NCI-H2107 treated with DMSO at 0.1 percent for 48 hours (cell line): Measurements from ENCODE around the gene YKT6.

Source experiments
- DNase-seq: peaks from one replicate; lab custom pipeline; 2025; ENCODE audit not compliant: unreplicated experiment; lab: John Stamatoyannopoulos, UW

The YKT6 gene

DNA sequence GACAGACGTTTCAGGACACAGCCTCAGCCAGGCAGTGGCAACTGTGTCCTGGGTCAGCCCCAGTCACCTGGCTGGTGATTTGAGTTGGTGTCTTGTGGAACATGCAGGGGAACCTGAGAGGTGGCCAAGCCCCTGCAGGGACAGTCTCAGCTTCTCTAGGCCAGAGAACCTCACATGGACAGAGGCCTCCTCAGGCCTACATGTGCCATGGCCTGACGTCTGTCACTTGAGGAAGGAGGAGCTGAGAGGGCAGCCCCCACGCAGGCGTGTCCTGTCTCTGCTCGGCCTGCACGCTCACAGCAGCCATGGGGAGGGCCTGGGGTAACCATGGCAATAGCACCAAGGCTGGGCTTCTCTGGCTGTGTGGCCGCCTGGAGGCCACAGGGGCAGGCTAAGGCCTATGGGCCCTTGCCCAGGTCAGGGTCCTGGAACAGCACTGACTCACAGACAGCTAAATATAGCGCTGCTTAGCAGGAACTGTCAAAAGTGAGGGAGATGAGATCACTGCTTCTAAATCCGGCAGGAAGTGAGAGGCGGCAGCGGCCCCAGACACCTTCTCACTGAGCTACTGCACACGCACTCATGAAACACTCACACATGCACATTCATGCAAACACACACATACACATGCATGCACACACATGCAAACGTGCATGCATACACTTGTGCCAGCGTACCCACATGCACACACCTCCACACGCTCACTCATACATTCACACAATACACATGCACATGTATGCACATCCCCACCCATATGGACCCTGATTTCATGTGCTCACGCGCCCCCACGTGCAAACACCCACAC, 57.0 kb downstream of the YKT6 start:
- no peak for DNase-seq

DNA sequence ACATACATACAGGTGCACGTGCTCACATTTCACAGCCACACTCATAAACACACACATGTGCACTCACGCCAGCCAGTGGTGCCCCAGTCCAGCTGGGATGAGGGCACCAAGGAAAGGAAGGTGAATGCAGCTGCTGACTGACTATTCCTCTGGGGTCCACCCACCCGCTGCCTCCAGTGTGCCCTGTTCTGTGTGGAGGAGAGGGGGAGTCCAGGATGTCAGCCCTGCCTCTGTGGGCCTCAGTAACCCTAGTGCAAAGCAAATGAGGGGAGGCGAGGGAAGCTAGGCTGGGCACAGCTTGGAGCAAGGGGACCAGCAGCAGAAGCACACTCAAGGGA, 57.6 kb downstream of the YKT6 start:
- no peak for DNase-seq

DNA sequence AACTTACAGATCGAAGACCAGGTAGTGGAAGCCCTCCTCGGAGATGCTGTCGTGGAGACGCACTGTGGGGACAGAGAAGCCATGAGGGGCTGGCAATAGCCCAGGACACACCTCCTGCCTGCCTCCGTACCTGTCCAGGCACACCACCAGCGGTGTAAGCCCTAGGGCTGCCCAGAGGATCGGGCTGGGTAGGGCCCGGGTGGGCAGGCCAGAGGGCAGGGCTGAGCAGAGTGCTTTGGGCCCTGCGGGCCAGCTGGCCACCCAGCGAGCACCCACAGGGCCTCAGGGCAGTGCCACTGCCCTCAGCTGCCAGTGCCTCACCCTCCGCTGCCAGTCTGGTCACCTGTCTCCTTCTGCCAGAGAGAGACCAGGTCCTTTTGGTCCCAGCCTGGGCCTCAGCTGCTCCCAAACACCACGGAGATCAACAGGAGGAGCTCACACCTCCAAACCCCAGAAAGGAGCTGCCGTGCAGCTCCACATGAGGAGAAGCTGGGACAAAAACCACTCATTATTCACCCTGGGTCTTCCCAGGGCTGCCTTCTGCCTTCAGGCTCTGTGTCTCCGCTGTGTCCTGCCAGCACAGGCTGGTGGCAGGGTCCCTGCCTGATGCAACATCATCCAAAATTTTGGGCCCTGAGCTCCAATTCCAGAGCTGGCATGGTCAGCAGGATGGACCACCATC, 58.2 kb downstream of the YKT6 start:
- no peak for DNase-seq

DNA sequence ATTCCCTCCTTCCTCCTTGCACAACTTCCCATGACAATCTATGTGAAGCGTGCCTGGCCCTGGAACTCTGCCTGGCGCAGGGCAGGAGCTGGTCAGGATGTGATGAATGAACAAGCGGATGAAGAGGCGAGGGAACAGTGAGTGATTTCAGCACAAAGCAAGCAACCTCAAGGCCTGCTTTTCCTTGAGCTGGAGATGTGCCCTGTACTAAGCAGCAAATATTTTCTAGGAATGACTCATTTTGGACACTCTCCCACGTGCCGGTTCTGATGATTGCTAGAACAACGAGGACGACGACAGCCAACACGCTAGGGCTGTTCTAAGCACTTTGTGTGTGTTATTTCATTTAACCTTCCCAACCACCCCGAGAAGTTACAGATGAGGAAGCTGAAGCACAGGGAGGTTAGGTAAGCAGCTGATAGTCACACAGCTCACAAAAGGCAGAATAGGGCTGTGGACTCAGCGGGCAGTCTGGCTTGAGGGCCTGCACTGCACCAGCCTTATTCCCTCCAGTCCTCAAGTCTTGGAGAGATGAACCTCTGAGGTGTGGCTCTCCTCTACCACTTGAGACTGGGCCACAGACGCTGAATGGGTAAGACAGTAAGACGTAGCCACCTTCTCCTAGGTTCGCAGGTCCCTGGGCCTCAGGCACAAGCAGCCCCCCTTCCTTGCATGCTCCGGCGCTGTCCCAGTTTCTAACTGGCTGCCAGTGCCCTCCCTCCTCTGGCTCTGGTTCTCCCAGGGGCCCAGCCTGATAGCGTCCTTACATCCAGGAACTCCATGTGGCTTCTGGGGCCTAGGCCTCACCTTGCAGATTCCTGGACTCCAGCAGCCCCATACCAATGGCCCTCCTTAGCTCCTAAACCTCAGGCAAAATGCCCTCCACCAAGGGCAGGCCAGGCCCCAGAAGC, 59.0 kb downstream of the YKT6 start:
- no peak for DNase-seq

DNA sequence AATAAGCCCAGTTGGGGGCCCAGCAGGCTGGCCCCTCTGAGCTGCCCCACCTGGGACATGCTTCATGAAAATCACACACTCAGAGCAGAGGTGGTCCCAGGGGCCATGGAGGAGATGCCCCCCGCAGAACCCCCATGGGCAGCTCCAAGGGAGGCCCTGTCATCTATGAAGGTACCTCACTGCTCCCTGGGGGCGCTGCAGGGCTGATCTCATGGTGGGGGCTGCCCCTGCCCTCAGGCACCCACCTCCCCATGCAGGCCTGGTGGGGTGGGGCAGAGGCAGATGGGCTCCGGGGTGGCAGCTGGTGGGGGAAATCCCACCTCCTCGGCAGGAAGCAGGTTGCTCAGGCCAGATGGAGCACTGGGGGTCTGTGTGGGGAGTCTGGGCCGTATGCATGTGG, 60.5 kb downstream of the YKT6 start:
- DNase-seq, result no peak

DNA sequence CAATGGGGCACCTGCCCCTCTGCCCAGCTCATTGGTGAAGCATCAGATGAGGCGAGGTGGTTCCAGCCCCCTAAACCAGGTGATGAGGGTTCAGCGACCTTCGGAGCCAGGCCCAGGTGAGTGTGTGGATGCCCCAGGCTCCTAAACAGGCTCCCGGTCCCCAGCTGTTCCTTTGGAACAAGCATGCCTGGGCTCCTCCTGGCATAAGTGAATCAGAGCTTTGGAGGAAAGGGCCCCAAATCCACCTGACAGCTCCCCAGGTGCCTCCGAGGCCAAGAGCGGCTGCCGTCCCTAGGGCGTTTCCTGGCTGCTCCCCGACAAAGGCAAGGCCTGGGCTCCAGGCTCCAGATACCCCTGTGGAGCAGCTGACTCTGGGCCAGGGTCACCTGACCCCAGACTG, 61.3 kb downstream of the YKT6 start:
- no peak for DNase-seq

DNA sequence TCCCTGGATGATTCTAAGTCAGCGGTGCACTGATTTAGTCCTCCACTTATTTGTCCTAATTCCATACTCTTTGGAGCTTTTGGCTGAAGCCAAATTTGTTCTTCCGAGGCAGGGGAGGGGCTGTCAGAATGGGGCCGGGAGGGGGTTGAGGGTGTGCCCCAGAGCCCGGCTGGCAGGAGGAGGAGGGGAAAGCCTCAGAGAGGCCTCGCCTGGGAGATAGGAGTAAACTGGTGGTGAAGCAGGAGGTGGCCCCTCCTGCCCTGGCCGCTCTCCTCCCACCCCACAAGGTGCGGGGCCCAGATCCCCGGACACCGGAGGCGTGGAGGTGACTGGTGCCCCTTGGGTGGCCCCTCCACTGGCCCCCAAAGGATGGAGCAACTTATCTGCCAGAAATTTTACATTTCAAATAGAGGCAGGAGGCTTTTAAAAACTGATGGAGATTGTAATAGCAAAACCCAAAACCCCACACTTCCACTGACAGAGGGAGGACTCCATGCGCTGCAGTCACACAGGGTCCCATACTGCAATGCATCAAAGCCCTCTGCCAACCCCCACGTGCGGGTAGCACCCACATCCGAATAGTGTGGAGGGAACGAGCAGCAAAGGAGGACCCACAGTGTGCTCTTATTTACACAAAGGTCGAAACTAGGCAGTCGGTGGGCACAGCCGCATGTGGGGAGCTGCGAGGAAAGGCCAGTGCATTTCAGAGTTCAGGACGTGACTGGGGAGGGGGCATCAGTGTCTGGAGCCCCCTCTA, 62.7 kb downstream of the YKT6 start:
- DNase-seq, result no peak
